Stimulated activated CD4-positive, alpha-beta T cell treated with anti-CD3 and anti-CD28 coated beads, TNF-alpha, amount 100 ng/mL, for 24 hours (primary cell): ENCODE data around the gene CSGALNACT2.

Experiments
- DNase-seq, 3 experiments: peaks; one replicate each; pipeline ENCODE4 v3.0.0-alpha.2; 2020; ENCODE audit warnings: low read depth in 3 of 3

The CSGALNACT2 gene

GRCh38 chr10:43201545-43202131 lies 63.4 kb downstream of the CSGALNACT2 start:
- DNase-seq, result no peak

- DNase-seq, result peak in 2 of 3 experiments; percentile 19 to 63
Observed at GRCh38 chr10:43202224-43202656, 64.0 kb downstream of the CSGALNACT2 start.

GRCh38 chr10:43202657-43203447 lies 64.6 kb downstream of the CSGALNACT2 start:
- peak in 1 of 3 experiments; percentile 44 for DNase-seq

- DNase-seq, result no peak
Observed at GRCh38 chr10:43203448-43204041, 65.3 kb downstream of the CSGALNACT2 start.

- DNase-seq, result no peak
Observed at GRCh38 chr10:43204042-43204942, 66.0 kb downstream of the CSGALNACT2 start.

- peak in 2 of 3 experiments; percentile 27 to 59 for DNase-seq
Observed at GRCh38 chr10:43204943-43205671, 66.9 kb downstream of the CSGALNACT2 start.

- DNase-seq, result no peak
Observed at GRCh38 chr10:43205681-43206390, 67.6 kb downstream of the CSGALNACT2 start.

GRCh38 chr10:43206391-43207235 lies 68.4 kb downstream of the CSGALNACT2 start:
- DNase-seq, result no peak

- no peak for DNase-seq
Observed at GRCh38 chr10:43208147-43209073, 70.2 kb downstream of the CSGALNACT2 start.

- no peak for DNase-seq
Observed at GRCh38 chr10:43209074-43209455, 70.8 kb downstream of the CSGALNACT2 start.

- no peak for DNase-seq
Observed at GRCh38 chr10:43209651-43210141, 71.5 kb downstream of the CSGALNACT2 start.

- DNase-seq, result no peak
Observed at GRCh38 chr10:43210556-43210955, 72.3 kb downstream of the CSGALNACT2 start.

GRCh38 chr10:43211030-43211429 lies 72.8 kb downstream of the CSGALNACT2 start:
- DNase-seq, result no peak

- DNase-seq, result no peak
Observed at GRCh38 chr10:43211431-43212042, 73.3 kb downstream of the CSGALNACT2 start.

- no peak for DNase-seq
Observed at GRCh38 chr10:43212043-43212721, 73.9 kb downstream of the CSGALNACT2 start.

GRCh38 chr10:43214071-43214955 lies 76.1 kb downstream of the CSGALNACT2 start:
- no peak for DNase-seq
